HepG2 (cell line): ENCODE data around the gene INSYN2B. TPM values are rescaled to one million over a fixed set of nuclear protein-coding genes. Genes with fewer than 3 reads are reported as not detected.

Source experiments
- ATAC-seq: fragments of 200-7000 bp; cut with Tn5 transposase; 3 replicates; pipeline ENCODE4 v1.9.1; 2020; ENCODE audit warnings: mild to moderate bottlenecking, moderate library complexity
- BruUV-seq: library from RNA; stranded (reverse); fragments of 400-500 nt; replicated peaks from 2 replicates; lab custom pipeline; 2021; lab: Mats Ljungman, UMichigan
- CTCF ChIA-PET: fragments of 300-600 bp; formaldehyde crosslinking; extraction: SDS; loops from one replicate; lab custom pipeline; 2021; ENCODE audit warnings: low total read pairs, inconsistent platforms, low intra/inter-chr PET ratio; lab: Yijun Ruan, JAX
- POLR2A ChIA-PET: fragments of 350-600 bp; sonication (Branson Sonifier 250); formaldehyde crosslinking; loops from one replicate; lab custom pipeline; 2020; ENCODE audit warnings: antibody characterized with exemption, inconsistent platforms; lab: Yijun Ruan, JAX
- DNase-seq: peaks from one replicate; pipeline ENCODE4 v3.0.0-alpha.2; 2015; ENCODE audit warnings: low spot score
- FAIRE-seq: peaks from 3 replicates; lab custom pipeline; 2011; peaks lifted over from hg19 to GRCh38; lab: Jason Lieb, UNC
- H2AFZ ChIP-seq: one replicate; pipeline ENCODE4 v1.6.1; 2011; ENCODE audit warnings: low read length, inconsistent platforms
- H3K27ac ChIP-seq: fragments of 300-600 bp; 3 replicates; pipeline ENCODE4 v1.8.0; 2011; ENCODE audit warnings: mixed run types, mild to moderate bottlenecking, mixed read lengths, low read length, inconsistent platforms; ENCODE audit not compliant: insufficient read depth; ENCODE audit errors: extremely low read length
- H3K27me3 ChIP-seq, 2 experiments: fragments of 200-600 bp in 1 of 2; 2 replicates in 1 of 2; 3 replicates in 1 of 2; pipeline versions ENCODE4 v1.6.0 to v1.8.0; 2011; ENCODE audit warnings: low read length in 2 of 2, mild to moderate bottlenecking in 2 of 2, moderate library complexity in 2 of 2, inconsistent platforms in 1 of 2; ENCODE audit not compliant: insufficient read depth in 2 of 2, control insufficient read depth in 1 of 2
- H3K36me3 ChIP-seq, 2 experiments: fragments of 200-600 bp in 1 of 2; replicated peaks in 1 of 2; 2 replicates in 1 of 2; 3 replicates in 1 of 2; pipeline versions ENCODE4 v1.5.1 to v1.8.0; 2011; ENCODE audit warnings: low read length in 2 of 2, inconsistent platforms in 1 of 2; ENCODE audit not compliant: insufficient read depth in 2 of 2, control insufficient read depth in 1 of 2
- H3K4me1 ChIP-seq: 2 replicates; pipeline ENCODE4 v1.5.1; 2012; ENCODE audit warnings: low read length, inconsistent platforms; ENCODE audit not compliant: insufficient read depth
- H3K4me2 ChIP-seq: 2 replicates; pipeline ENCODE4 v1.6.0; 2011; ENCODE audit warnings: low read depth, low read length, inconsistent platforms
- H3K4me3 ChIP-seq, 3 experiments: fragments of 200-600 bp in 1 of 3; sonication (generic), shearing (Covaris generic) in 1 of 3; replicated peaks in 1 of 3; 2 replicates each; pipeline ENCODE4 v1.5.1; 2011 to 2016; ENCODE audit warnings: low read length in 3 of 3, inconsistent platforms in 2 of 3, low read depth in 2 of 3, mild to moderate bottlenecking in 2 of 3, control low read depth in 1 of 3, mixed read lengths in 1 of 3; ENCODE audit not compliant: insufficient read depth in 1 of 3
- H3K79me2 ChIP-seq: one replicate; pipeline ENCODE4 v1.6.1; 2011; ENCODE audit warnings: low read length, inconsistent platforms; ENCODE audit not compliant: insufficient read depth
- H3K9ac ChIP-seq: 2 replicates; pipeline ENCODE4 v1.6.0; 2011; ENCODE audit warnings: mild to moderate bottlenecking, low read depth, low read length, inconsistent platforms; ENCODE audit not compliant: insufficient read depth
- H3K9me3 ChIP-seq: 2 replicates; pipeline ENCODE4 v1.5.1; 2012; ENCODE audit warnings: mild to moderate bottlenecking, low read length
- H4K20me1 ChIP-seq: 2 replicates; pipeline ENCODE4 v1.6.0; 2011; ENCODE audit warnings: inconsistent platforms, mild to moderate bottlenecking, low read length, moderate library complexity; ENCODE audit not compliant: insufficient read depth
- DZIP1 ChIP-seq: sonication (generic); formaldehyde crosslinking; IDR thresholded peaks from 2 replicates; pipeline ENCODE4 v1.5.0; 2020; ENCODE audit warnings: mild to moderate bottlenecking, missing genetic modification reagents
- HDAC2 ChIP-seq: sonication (generic); formaldehyde crosslinking; IDR thresholded peaks from 2 replicates; pipeline ENCODE4 v1.4.0; 2020; ENCODE audit warnings: missing genetic modification reagents
- IKZF5 ChIP-seq: IDR thresholded peaks from 2 replicates; pipeline ENCODE4 v1.6.1; 2018; ENCODE audit warnings: missing genetic modification reagents, mild to moderate bottlenecking, missing compliant biosample characterization
- KLF15 ChIP-seq: sonication (generic); formaldehyde crosslinking; IDR thresholded peaks from 2 replicates; pipeline ENCODE4 v1.8.1; 2023; ENCODE audit warnings: borderline replicate concordance, mild to moderate bottlenecking, inconsistent platforms, missing genetic modification reagents, mixed read lengths
- NBN ChIP-seq: fragments of 450-650 bp; conservative IDR thresholded peaks from 2 replicates; pipeline ENCODE4 v1.6.1; 2017
- NFKBIZ ChIP-seq: IDR thresholded peaks from 2 replicates; pipeline ENCODE4 v1.6.1; 2018; ENCODE audit warnings: missing genetic modification reagents, missing compliant biosample characterization
- NFYC ChIP-seq: IDR thresholded peaks from 2 replicates; pipeline ENCODE4 v1.6.1; 2016; ENCODE audit warnings: missing genetic modification reagents, missing compliant biosample characterization
- NR1H2 ChIP-seq: sonication (generic); formaldehyde crosslinking; IDR thresholded peaks from 2 replicates; pipeline ENCODE4 v1.8.1; 2022; ENCODE audit warnings: low read depth, missing genetic modification reagents, borderline replicate concordance
- THAP9 ChIP-seq: sonication (generic); formaldehyde crosslinking; IDR thresholded peaks from 2 replicates; pipeline ENCODE4; 2020; ENCODE audit warnings: missing genetic modification reagents, mild to moderate bottlenecking, borderline replicate concordance
- ZBTB4 ChIP-seq: sonication (generic); formaldehyde crosslinking; IDR thresholded peaks from 2 replicates; pipeline ENCODE4 v1.4.0; 2020; ENCODE audit warnings: missing genetic modification reagents, mild to moderate bottlenecking, borderline replicate concordance
- ZNF281 ChIP-seq: sonication (generic); formaldehyde crosslinking; IDR thresholded peaks from 2 replicates; pipeline ENCODE4 v1.4.0; 2020; ENCODE audit warnings: missing genetic modification reagents, borderline replicate concordance
- WGBS: methylation state at CpG from one replicate; pipeline ENCODE4 v1.1.6; 2017; ENCODE audit warnings: low lambda C conversion rate; 5-methylcytosine and 5-hydroxymethylcytosine counted together
- in situ Hi-C: cut with HindIII; loops from 2 replicates; pipeline ENCODE4 v1.10.0; 2017; ENCODE audit warnings: low pct_unique_long_range_greater_than_20kb; ENCODE audit not compliant: extremely low pct_ligation_motif_present
- intact Hi-C: fragments of 100-400 bp; cut with micrococcal nuclease; formaldehyde crosslinking; loops from one replicate; pipeline ENCODE4 v1.10.0; 2022; ENCODE audit not compliant: unreplicated experiment
- polyA plus RNA-seq, 8 experiments: library from polyadenylated mRNA; depleted of rRNA in 3 of 8; stranded (reverse) in 7 of 8; unstranded in 1 of 8; fragments of >200 nt; fragmentation: Illumina TruSeq in 4 of 8; extraction: Trizol in 4 of 8; gene quantifications; 2 replicates each; pipeline versions ENCODE4 v1.2.1 to v1.2.3, GENCODE V29; 2011 to 2016; ENCODE audit warnings: low read depth in 4 of 8, missing spikeins in 1 of 8, mixed read lengths in 1 of 8; ENCODE audit not compliant: insufficient read depth in 1 of 8
- total RNA-seq, 5 experiments: library from RNA; depleted of rRNA; stranded (reverse); fragments of >200 nt; fragmentation: Illumina TruSeq; extraction: Trizol; gene quantifications; 2 replicates each; pipeline ENCODE4 v1.2.3, GENCODE V29; 2016; ENCODE audit warnings: low read depth in 1 of 5

The INSYN2B gene
- total and polyA plus RNA-seq, 2 of the 13 experiments (the other 11 are each of a cell fraction or from before 2014, with no cell fraction given): not detected

- ChIA-PET POLR2A (no interaction called here), CTCF (no interaction called here)
- H3K9me3 ChIP-seq: no peaks in the 10 kb centered on the region
- no peak overlapping the region for H3K9ac ChIP-seq
- no peak overlapping the region for H2AFZ ChIP-seq
- no peak for FAIRE-seq
- H3K4me2 ChIP-seq: no peak overlapping the region
- H3K4me1 ChIP-seq: no peaks in the 10 kb centered on the region
- H3K27ac ChIP-seq: no peak overlapping the region
- WGBS: 0% methylated on average over 2 of the region's 2 CpGs
- intact Hi-C loops: no loop called here
- H3K79me2 ChIP-seq: no peaks in the 10 kb centered on the region
- ATAC-seq: no peak
- no TSS peak for BruUV-seq
- no peaks in the 10 kb centered on the region; a peak in 1 of 5 replicates for H3K27me3 ChIP-seq
- H3K4me3 ChIP-seq: no peak overlapping the region
- H4K20me1 ChIP-seq: no peaks in the 10 kb centered on the region
- in situ Hi-C loops: no loop called here
- no peak for DNase-seq
- no peaks in the 10 kb centered on the region for H3K36me3 ChIP-seq
- TF ChIP-seq NBN: no peak
- TF ChIP-seq KLF15 (CRISPR knock-in tag): no peak
- TF ChIP-seq HDAC2: no peak
- no peak for TF ChIP-seq ZBTB4
- no peak for TF ChIP-seq NR1H2
- no peak for TF ChIP-seq DZIP1 (CRISPR knock-in tag)
- no peak for TF ChIP-seq NFYC
- no peak for TF ChIP-seq NFKBIZ
- TF ChIP-seq ZNF281 (CRISPR knock-in tag): no peak
- no peak for TF ChIP-seq IKZF5 (CRISPR knock-in tag)
- no peak for TF ChIP-seq THAP9 (CRISPR knock-in tag)
These were observed 118.4 kb downstream of the INSYN2B start for GRCh38 chr5:169861934-169862333.
